Activated naive CD4-positive, alpha-beta T cell treated with anti-CD3 and anti-CD28 coated beads, Interleukin-2, amount 50 U/mL, for 16 hours (primary cell): Measurements from ENCODE around the gene CALCB.
"Not testable (repeated sequence)": the region's sequence is repeated elsewhere in the genome, so short reads cannot be mapped to it uniquely, and the experiment has no call there.

Experiments
- DNase-seq: peaks from one replicate; pipeline ENCODE4 v3.0.0-alpha.2; 2020

Gene CALCB, protein sequence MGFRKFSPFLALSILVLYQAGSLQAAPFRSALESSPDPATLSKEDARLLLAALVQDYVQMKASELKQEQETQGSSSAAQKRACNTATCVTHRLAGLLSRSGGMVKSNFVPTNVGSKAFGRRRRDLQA

DNA sequence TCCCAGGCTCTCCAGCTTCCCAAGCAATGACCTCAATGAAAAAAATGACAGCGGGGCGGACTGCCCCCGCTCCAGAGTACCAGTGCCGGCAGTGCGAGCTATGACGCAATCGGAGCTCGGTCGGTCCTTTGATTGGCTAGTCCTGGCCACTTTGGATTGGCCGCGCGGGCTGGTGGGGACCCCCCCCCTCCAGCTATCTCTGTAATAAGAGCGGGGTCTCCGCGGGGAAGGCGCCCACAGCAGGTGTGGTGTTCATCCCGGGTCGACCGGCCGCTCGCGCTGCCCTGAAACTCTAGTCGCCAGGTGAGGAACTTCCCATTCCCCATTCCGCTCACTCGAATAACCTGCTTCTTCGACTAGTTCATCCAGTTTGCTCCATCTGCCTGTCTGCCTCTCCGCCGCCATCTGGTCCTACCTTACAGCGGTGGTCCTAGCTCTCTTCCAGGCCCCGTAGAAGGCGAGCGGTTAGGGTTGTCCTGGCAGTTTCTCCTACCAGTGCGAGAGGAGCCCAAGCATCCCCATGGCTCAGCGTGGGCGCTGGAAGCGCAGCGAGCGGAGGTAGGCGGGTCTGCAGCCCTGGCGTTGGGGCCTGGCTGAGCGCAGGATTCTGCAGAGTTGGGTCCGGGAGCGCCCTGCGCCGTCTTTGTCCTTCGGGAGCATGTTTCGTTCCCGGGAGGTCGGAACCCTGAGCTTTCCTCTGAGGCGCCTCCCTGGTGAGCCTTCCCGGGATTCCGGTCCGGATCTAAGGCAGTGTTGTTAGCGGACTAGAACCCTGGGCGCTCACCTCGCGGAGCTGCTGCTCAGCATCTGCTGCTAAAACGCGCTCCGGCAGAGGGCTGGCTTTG lies at the start of gene CALCB:
CALCB (plus strand) TSS at position 233 of the 845 bp plus-strand sequence. CDS start 1,126 bp downstream, outside the sequence.
- DNase-seq: peak; percentile 56

DNA sequence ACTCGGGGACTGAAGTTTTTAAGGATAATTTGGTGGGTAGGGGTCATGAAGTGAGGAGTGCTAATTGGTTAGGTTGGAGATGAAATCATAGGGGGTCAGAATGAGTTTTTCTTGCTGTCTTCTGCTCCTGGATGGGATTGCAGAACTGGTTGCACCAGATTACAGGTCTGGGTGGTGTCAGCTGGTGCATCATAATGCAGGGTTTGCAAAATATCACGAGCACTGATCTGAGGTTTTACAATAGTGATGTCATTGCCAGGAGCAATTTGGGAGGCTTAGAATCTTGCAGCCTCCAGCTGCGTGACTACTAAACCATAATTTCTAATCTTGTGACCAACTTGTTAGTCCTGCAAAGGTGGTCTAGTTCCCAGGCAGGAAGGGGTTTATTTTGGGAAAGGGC lies 46.4 kb upstream of the CALCB start:
- no peak for DNase-seq

DNA sequence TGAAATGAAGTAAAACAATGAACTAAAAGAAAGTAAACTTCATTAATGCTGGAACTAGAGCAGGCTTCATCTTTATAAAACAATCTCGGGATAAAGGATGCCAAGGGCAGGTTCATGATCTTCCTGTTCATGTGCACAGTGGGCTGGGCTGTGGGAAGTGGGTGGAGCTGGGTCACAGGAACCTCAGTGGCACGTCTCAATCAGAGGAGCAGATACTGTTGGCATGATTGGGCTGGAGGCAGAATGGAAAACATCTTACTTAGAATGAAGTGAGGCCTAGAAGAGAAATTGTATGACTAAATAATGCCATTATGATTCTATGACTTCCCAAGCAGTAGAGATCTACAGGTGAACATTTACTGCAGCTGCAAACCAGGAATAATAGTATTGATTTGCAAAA lies 45.4 kb upstream of the CALCB start:
- no peak for DNase-seq

DNA sequence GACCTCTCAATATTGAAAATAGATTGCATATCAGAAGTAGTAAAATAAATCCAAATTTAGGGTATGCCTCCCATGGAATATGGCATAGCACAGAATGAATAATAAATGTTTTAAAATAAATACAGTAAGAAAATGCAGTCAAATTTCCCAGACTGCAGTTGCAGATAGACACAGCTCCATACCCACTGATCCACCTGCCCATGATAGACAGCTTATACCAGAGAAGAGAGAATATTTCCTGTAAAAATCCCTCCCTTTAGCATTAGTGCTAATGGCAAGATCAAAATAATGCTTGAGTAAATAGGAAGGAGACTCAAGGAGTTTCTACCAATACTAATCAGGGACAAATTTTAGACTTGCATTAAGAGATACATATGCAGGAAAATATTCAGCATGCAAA lies 45.0 kb upstream of the CALCB start:
- DNase-seq: no peak

DNA sequence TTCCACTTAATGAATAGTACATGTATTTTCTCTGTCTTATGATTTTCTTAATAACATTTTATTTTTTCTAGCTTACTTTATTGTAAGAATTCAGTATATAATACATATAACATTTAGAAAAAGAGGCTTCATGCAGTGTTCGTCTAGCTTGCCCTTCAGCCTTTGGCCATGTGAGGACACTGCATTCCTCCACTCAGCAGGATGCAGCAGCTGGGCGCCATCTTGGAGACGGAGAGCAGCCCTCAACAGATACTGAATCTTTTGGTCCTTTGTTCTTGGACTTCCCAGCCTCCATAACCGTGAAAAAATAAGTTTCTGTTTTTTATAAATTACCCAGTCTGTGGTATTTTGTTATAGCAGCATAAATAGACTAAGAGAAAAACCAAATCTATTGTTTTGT lies 41.4 kb upstream of the CALCB start:
- not testable (repeated sequence) for DNase-seq

DNA sequence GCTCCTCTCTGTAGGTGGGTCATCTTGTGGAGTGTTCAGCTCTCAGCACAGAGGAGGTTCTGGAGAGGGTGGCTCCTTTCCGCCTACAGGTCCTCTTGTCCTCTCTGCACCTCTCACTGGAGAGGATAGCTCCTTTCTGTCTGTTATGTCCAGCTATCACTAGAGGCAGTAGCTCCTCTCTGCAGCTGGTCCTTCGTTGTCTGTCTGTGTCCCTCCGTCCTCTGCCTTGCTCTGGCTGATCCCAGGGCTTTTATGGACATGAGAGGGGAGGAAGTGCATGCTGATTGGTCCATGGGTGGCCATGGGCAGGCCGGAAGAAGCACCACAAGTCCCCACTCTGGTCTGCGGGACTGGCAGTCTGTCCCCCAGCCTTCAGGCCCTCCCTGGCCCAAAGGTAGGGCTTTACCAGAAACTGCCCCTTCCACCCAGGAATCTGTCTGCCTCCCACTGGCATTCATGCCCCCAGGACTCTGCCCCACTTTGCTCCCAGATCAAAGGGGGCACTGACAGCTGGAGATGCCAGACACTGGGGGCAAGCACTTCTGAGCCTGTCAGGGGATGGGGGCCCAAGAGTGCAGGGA lies 38.6 kb upstream of the CALCB start:
- no peak for DNase-seq

DNA sequence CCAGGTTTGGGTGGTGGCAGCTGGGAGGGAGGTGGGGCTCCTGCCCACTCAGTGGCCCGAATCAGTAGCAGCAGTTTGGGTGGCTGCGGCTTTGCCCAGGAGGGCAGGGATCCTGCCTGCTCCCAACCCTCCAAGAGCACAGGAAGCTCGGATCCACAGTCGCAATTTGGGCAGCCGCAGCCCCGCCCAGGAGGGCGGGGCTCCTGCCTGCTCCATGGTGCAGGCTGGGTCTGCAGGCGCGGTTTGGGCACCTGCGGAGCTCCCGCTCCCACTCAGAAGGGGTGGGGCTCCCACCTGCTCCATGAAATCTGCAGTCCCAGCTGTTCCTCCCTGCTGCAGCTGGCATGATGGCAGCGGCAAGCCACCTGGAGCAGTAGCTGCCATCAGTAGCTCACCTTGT lies 38.1 kb upstream of the CALCB start:
- no peak for DNase-seq

DNA sequence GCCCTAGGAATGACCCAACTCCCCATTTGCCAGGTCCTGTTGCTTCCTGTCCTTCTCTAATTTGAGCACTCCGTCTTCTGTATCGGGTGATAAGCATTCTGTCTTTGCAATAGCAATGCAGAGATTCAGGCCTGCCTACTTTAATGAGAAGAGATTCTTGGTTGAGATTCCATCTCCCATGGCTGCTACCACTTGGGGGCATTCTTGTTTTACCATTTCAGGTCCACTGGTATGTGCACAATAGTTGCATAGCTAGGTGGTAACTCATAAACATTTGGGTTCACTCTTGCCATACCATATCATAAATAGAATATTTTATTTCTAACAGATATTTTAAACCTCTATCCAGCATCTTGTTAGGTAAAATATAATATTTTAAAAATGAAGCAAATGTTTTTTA lies 34.4 kb upstream of the CALCB start:
- peak; percentile 13 for DNase-seq

DNA sequence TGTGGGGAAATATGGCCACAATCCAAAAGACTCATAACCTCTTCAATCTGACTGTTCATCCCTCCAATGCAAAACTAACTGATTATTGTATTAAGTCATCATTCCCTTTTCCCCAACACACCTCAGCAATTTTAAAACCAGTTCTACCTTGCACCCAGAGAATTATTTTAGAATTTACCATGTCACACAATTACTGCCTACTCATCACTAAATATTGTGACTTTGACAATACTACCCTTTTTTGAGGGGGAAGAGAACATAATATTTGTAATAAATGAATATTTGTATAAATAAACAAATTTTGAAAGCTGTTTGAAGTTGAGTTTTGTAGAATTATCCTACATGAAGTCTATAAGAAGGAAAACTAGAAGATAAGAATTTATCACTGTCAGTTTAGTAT lies 28.2 kb upstream of the CALCB start:
- no peak for DNase-seq

DNA sequence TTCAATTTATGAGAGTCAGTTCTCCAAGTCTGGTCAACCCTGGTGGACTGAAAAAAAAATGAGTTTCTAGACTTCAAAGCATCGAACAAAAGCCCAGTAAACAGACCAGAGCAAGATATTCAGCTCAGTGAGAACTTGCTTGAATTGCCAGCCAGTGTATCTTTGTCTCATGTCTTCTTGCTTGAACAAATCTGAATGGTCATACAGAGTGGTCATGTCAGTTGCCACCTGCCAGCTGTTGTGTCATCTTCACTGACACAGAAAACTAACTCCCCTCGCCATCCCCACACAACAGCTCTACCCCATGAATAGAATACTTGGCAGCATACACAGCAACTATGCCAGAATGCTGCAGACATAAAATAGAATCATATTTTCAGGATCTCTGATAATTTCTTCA lies 27.5 kb upstream of the CALCB start:
- no peak for DNase-seq

DNA sequence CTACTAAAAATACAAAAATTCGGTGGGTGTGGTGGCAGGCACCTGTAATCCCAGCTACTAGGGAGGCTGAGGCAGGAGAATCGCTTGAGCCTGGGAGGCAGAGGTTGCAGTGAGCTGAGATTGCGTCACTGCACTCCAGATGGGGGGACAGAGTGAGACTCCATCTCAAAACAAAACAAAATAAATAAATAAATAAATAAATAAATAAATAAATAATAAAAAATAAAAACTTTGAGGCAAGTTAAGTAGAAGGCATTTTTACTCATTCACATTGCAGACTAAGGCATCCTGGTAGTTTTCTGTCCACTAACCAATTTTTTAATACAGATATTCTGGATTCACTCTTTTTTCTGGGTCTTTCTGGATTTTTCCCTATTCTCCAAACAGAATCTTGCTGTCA lies 26.7 kb upstream of the CALCB start:
- not testable (repeated sequence) for DNase-seq

DNA sequence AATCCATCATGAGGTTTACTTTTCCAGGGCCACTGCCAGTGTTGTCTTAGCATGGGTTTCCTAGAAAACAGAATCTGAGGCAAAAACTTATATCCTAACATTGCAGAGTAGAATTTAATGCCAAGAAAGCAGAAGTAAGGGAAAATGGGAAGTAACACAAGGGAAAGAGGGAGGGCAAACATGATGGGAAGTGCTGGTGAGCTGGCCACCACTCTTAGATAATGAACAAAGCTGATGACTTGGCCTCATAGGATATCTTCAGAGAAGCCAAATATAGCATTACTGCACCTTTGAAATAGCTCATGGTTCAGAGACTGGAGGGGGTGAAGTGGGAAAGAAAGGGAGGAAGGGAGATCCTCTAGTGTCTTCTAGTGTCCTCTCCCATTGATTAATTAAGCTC lies 24.8 kb upstream of the CALCB start:
- DNase-seq: no peak

DNA sequence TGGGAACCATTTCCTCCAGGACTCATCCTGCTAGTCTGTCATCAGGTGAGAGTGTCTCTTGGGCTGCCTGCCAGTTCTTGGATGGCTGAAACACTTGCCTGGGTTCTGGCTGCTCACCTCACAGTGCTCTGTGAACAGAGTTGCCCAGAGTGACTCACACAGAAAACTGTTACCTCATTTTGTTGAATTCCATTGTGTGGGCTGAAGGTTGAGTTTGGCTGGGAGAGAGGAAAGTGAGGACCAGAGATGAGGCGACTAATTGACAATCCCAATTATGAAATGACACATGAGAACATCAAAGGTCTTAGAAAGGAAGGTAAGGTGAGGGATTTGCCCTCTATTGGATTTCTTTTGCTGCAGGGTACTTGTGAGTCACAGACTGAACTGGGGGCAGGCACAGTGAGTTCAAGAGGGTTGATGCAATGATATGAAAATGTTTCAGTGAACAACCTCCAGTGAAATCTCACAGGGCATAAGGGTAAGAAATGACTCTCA lies 20.2 kb upstream of the CALCB start:
- peak; percentile 45 for DNase-seq

DNA sequence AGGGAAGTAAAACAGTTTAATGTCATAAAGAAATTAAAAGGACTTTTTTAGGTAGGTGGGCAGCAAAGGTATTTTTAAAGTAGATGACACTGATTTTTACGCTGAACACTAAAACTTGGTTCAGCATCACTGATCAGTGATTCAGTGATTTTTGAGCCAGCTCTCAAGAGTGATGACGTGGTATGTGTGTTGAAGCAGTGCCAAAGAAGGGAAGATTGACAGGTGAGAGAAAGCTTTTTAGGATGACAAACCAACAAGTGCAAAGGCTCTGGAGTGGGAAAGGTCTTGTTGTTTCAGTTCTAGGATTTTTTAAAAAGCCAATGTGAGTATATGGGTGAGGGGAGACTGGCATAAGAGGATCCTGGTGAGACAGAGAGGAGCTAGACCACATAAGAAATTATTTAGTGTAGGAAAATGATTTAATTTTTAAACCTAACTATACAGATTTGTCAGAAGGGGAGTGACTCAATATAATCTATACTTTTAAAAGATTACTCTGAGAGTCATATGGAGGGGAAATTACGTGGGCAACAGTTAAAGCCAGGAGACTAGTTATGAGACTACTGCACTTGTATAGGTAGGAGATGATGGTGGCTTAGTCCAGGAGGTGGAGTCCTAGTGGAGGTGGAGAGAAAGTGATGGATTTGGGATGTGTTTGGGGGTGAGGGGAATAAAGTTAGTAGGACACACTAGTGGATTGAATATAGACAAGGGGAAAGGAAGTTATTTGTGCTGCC lies 17.6 kb upstream of the CALCB start:
- no peak for DNase-seq

DNA sequence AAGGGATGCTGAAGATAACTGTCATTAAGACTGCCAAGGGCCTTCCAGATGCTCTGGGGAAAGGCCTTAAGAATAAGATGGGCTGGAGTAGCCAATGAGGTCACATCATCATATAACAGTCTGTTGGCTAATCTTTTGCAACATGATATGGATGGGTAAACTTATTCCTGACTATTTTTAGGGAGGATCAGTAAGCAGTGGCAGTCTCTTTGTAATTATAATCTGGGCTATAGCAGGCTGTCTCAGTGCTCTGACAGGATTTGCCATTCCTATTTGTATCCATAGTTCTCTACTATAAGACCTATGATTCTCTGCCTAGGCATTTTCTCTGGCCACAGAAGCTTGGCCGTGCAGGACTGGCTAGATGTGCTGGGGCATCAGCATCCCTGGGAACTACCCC lies 16.1 kb upstream of the CALCB start:
- no peak for DNase-seq

DNA sequence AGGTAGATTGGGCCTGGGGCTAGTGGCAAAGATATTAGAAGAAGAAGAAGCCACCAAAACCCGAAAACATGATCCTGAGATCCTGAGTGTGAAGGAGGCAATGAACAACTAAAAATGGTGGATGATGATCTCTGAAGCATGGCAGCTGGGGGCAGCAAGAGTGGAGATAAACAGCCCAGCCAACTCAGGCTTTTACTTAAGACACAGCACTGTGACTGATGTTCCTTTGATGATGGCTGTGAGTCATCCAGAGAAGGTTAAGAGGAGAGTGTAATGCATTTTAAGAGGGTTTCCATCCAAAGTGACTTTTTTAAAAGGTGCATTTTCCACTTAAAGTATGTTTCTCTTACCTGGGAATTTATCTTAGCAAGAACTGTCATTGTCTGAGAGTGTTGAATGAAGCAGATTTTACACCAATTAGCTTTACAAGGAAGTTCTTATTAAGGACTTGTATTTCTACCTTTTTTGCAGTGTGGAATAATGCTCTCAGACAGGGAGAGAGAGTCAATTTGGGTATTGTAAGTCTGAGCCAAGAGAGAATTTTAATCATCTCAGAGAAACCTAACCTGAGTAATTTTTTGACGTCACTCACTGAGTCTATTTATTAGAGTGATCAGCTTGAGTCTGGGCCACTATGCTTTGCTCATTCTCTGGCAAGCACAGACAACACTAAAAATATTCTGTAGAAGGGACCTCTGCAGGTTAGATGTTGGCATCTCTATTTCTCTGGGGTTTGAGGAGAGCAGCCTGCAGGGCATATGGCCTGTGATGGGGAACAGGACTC lies 14.1 kb upstream of the CALCB start:
- DNase-seq: peak; percentile 20

DNA sequence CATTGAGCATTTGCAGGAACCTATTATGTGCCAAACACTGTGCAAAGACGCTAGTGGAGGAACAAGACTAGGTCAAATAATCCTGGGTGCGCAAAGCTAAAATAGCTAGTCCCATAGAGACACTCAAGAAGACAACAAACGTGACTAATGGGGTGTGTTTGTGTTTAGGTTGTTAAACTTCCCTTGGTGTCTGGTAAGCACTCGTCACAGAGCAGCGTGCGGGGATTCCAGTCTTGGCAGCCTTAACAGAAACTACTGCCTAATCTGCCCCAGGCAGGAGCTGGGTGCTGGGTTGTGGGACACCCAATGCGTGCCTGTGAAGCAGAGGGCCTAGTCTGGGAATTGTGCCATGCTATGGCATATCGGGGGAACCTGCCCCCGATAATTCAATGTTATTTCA lies 10.8 kb upstream of the CALCB start:
- DNase-seq: no peak

DNA sequence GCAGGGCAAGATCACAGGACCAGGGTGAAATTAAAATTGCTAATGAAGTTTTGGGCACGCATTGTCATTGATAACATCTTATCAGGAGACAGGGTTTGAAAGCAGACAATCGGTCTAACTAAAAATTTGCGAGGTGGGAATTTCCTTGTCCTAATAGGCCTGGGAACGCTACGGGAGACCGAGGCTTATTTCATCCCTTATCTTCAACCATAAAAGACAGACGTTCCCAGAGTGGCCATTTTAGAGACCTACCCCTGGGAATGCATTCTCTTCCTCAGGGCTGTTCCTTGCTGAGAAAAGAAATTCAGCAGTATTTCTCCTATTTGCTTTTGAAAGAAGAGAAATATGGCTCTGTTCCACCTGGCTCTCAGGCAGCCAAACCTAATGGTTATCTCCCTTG lies 3.6 kb upstream of the CALCB start:
- not testable (repeated sequence) for DNase-seq

DNA sequence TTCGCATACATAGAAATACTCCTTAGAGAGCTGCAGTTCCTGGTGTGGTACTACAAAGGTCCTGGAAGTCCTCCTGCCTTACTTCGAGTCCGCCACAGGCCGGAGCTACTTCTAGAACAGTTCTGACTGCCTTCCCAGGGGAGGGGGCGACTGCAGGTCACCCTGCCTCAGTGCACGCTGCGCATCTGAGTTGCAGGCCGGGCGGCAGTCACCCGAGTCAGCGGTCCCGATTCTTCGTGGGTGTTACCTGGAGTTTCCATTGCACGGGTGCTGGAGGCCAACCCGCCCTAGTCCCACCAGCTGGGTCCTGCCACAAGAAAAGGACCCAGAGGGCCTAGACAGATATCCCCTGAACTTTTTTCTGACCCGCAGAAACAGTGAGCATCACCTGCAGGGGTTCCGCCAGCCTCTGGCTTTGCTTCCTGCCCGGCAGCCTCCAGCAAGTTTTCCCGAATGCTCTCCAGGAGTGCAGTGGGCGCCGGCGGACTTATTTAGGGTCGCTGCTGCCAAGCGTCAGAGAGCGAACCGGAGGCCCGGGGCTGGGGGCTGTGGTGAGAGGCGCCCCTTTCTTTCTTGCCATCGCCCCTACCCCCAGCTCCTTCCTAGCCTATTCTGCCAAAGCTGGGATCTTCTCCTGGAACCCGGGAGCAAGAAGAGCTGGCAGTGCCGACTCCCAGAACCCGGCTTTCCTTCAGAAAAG lies 1.7 kb upstream of the CALCB start:
- no peak for DNase-seq

DNA sequence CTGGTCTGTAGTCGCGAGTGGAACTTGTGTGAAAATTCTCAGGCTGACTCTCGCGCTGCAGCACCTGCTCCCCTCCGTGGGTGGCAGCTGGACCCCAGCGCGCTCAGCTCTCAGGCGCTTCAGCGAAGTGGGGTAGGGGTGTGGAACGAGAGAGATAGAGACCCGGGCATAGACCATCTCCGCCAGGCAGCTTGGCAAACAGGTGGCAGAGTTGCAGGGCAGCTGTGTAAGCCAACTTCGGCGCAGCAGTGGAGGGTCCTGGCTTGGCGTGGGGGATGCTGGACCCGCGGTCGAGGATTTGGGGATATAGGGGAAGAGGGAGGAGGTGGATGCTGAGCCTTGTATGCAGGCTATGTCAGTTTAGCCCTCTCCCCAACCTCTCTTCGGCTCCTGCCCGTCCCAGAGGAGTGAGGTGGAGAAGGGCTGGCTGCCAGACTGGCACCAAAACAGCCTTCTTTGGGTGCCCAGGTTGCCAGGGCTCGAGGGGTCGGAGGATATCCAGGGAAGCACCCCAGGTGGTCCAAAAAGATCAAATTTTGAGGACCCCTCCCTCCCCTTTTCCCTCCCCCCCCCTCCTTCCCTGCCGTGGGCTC lies 746 bp upstream of the CALCB start:
- no peak for DNase-seq
